B cell (primary cell): ENCODE data around the gene PSMA2. TPM values are rescaled to one million over a fixed set of nuclear protein-coding genes. Genes with fewer than 3 reads are reported as not detected.

Experiments used
- ATAC-seq: fragments of 200-7000 bp; cut with Tn5 transposase; one replicate; pipeline ENCODE4 v1.10.0; 2021; ENCODE audit warnings: low read depth, mild to moderate bottlenecking, moderate number of reproducible peaks, moderate library complexity
- CTCF ChIA-PET: fragments of 350-600 bp; sonication (Branson Sonifier 250); formaldehyde crosslinking; loops from one replicate; lab custom pipeline; 2021; ENCODE audit warnings: antibody characterized with exemption, inconsistent platforms; lab: Charles Lee
- POLR2A ChIA-PET: fragments of 350-600 bp; sonication (Branson Sonifier 250); formaldehyde crosslinking; loops from one replicate; lab custom pipeline; 2021; ENCODE audit warnings: antibody characterized with exemption; lab: Charles Lee
- DNase-seq: peaks from one replicate; pipeline ENCODE4 v3.0.0; 2013
- H2AFZ ChIP-seq: 2 replicates; pipeline ENCODE4 v1.6.1; 2012; ENCODE audit warnings: mild to moderate bottlenecking, low read depth, low read length; ENCODE audit not compliant: insufficient read depth, poor library complexity, severe bottlenecking
- H3K27ac ChIP-seq, 2 donors: 1 replicate in 1 of 2; 2 replicates in 1 of 2; pipeline ENCODE4 v1.5.1; 2012 to 2013; ENCODE audit warnings: low read length in 2 of 2, mild to moderate bottlenecking in 2 of 2, moderate library complexity in 1 of 2
- H3K27me3 ChIP-seq, 4 experiments: fragments of 200-600 bp in 1 of 4; sonication (generic) in 1 of 4; replicated peaks in 1 of 4; 1 replicate in 2 of 4; 2 replicates in 2 of 4; pipeline versions ENCODE4 v1.6.1 to v1.7.0; 2013 to 2016; ENCODE audit warnings: low read length in 3 of 4, mild to moderate bottlenecking in 2 of 4, mixed read lengths in 1 of 4, moderate library complexity in 1 of 4; ENCODE audit not compliant: insufficient read depth in 4 of 4, control insufficient read depth in 3 of 4; ENCODE audit errors: control extremely low read depth in 1 of 4
- H3K36me3 ChIP-seq, 2 experiments: replicated peaks in 1 of 2; 1 replicate in 1 of 2; 2 replicates in 1 of 2; pipeline versions ENCODE4 v1.6.1 to v1.7.1; 2013; ENCODE audit warnings: low read length in 1 of 2; ENCODE audit not compliant: insufficient read depth in 2 of 2, control insufficient read depth in 1 of 2; ENCODE audit errors: control extremely low read depth in 1 of 2, extremely low read depth in 1 of 2
- H3K4me1 ChIP-seq, 2 donors: fragments of 200-600 bp in 1 of 2; sonication (generic) in 1 of 2; 1 replicate in 1 of 2; 2 replicates in 1 of 2; pipeline versions ENCODE4 v1.5.1 to v1.6.1; 2013 to 2017; ENCODE audit warnings: low read length in 2 of 2; ENCODE audit not compliant: control insufficient read depth in 2 of 2, insufficient read depth in 2 of 2
- H3K4me2 ChIP-seq: replicated peaks from 2 replicates; pipeline ENCODE3; 2012; ENCODE audit warnings: mild to moderate bottlenecking, low read depth, low read length; ENCODE audit not compliant: poor library complexity, severe bottlenecking
- H3K4me3 ChIP-seq, 5 experiments: fragments of 200-600 bp in 1 of 5; sonication (generic) in 1 of 5; 1 replicate in 3 of 5; 2 replicates in 2 of 5; pipeline versions ENCODE4 v1.5.1 to v1.7.0; 2011 to 2016; ENCODE audit warnings: low read length in 4 of 5, mild to moderate bottlenecking in 4 of 5, low read depth in 2 of 5, control low read depth in 1 of 5, moderate library complexity in 1 of 5; ENCODE audit not compliant: insufficient read depth in 1 of 5; ENCODE audit errors: control extremely low read depth in 1 of 5, extremely low read depth in 1 of 5
- H3K79me2 ChIP-seq: fragments of 200-600 bp; sonication (generic); one replicate; pipeline ENCODE4 v1.6.0; 2016; ENCODE audit warnings: low read length; ENCODE audit not compliant: control insufficient read depth, insufficient read depth
- H3K9ac ChIP-seq: fragments of 200-600 bp; sonication (generic); 2 replicates; pipeline ENCODE4 v1.6.1; 2017; ENCODE audit warnings: mild to moderate bottlenecking, low read length, moderate library complexity
- H3K9me3 ChIP-seq, 3 donors: one replicate each; pipeline versions ENCODE4 v1.6.1 to v1.7.1; 2013; ENCODE audit warnings: low read length in 2 of 3; ENCODE audit not compliant: control insufficient read depth in 2 of 3, insufficient read depth in 1 of 3; ENCODE audit errors: control extremely low read depth in 1 of 3
- H4K20me1 ChIP-seq: 2 replicates; pipeline ENCODE4 v1.6.0; 2012; ENCODE audit warnings: mild to moderate bottlenecking, low read length; ENCODE audit not compliant: insufficient read depth, control insufficient read depth, poor library complexity, severe bottlenecking
- H3K27ac Mint-ChIP-seq: one replicate; pipeline ENCODE4 v1.8.0; 2021; ENCODE audit warnings: mixed read lengths
- H3K27me3 Mint-ChIP-seq: one replicate; pipeline ENCODE4 v1.8.0; 2021; ENCODE audit warnings: mixed read lengths
- H3K4me1 Mint-ChIP-seq: one replicate; pipeline ENCODE4 v1.8.0; 2021; ENCODE audit warnings: mixed read lengths
- H3K4me3 Mint-ChIP-seq: one replicate; pipeline ENCODE4 v1.8.0; 2021; ENCODE audit warnings: mixed read lengths
- H3K9me3 Mint-ChIP-seq: one replicate; pipeline ENCODE4 v1.8.0; 2022; ENCODE audit warnings: mixed read lengths; ENCODE audit not compliant: insufficient read depth
- CTCF ChIP-seq: fragments of 200-600 bp; IDR thresholded peaks from one replicate; pipeline ENCODE4 v1.8.0; 2022; ENCODE audit warnings: antibody characterized with exemption, mild to moderate bottlenecking
- EZH2 ChIP-seq: IDR thresholded peaks from 2 replicates; pipeline ENCODE4 v1.6.1; 2012; ENCODE audit warnings: borderline replicate concordance, low read depth, mild to moderate bottlenecking, moderate library complexity, low read length; ENCODE audit not compliant: insufficient read depth, poor library complexity, severe bottlenecking
- WGBS: methylation state at CpG from one replicate; pipeline ENCODE4 v1.1.5; 2013; ENCODE audit warnings: missing lambda C conversion rate; ENCODE audit not compliant: insufficient coverage; 5-methylcytosine and 5-hydroxymethylcytosine counted together
- intact Hi-C: fragments of 100-400 bp; cut with micrococcal nuclease; formaldehyde crosslinking; loops from one replicate; pipeline ENCODE4 v1.10.0; 2022
- polyA plus RNA-seq: library from polyadenylated mRNA; depleted of rRNA; stranded (reverse); fragments of >200 nt; gene quantifications from 2 replicates; pipeline ENCODE4 v1.2.3, GENCODE V29; 2012
- total RNA-seq, 2 donors: library from RNA; stranded (reverse); fragments of 120-200 nt in 1 of 2; gene quantifications; 1 replicate in 1 of 2; 2 replicates in 1 of 2; pipeline versions ENCODE4 v1.2.3 to v1.2.4, GENCODE V29; 2013 to 2022

The PSMA2 gene
- total and polyA plus RNA-seq, 2 donors (not counting 1 experiment from before 2014, with no cell fraction given): 26.3 to 47.8 TPM

- Histone ChIP-seq H3K4me2 (no peak overlapping the region), H3K4me1 (peaks cover 18 to 19% of the 10 kb centered on the region in 2 donors), H3K27me3 (no peaks in the 10 kb centered on the region), H3K9me3 (no peaks in the 10 kb centered on the region), H3K79me2 (peaks cover 9% of the 10 kb centered on the region), H4K20me1 (no peaks in the 10 kb centered on the region), H2AFZ (no peak overlapping the region), H3K9ac (no peak overlapping the region), H3K36me3 (peaks cover 0 to 19% of the 10 kb centered on the region in 2 experiments), H3K27ac (no peak overlapping the region), H3K4me3 (no peak overlapping the region)
- no peaks in the 10 kb centered on the region for H3K9me3 Mint-ChIP-seq
- TF ChIP-seq EZH2 (no peak), CTCF (no peak)
- no peak overlapping the region for H3K4me3 Mint-ChIP-seq
- 75% methylated on average over 4 of the region's 6 CpGs for WGBS
- peaks cover 40% of the 10 kb centered on the region for H3K4me1 Mint-ChIP-seq
- ATAC-seq (no peak), DNase-seq (no peak)
- H3K27ac Mint-ChIP-seq: no peak overlapping the region
- ChIA-PET CTCF (no interaction called here), POLR2A (no interaction called here)
- intact Hi-C loops: no loop called here
- no peaks in the 10 kb centered on the region for H3K27me3 Mint-ChIP-seq
Observed at GRCh38 chr7:42914009-42914408, 18.0 kb downstream of the PSMA2 start.

- CTCF ChIA-PET: no interaction called here
- POLR2A ChIA-PET: no interaction called here
- no peak overlapping the region for H3K4me3 Mint-ChIP-seq
- no peaks in the 10 kb centered on the region for H3K27me3 Mint-ChIP-seq
- no CpG with 5 or more reads among the region's 2 CpGs for WGBS
- no peak overlapping the region for H3K4me3 ChIP-seq
- H3K9me3 Mint-ChIP-seq: no peaks in the 10 kb centered on the region
- no peak for DNase-seq
- ATAC-seq: no peak
- H3K27ac ChIP-seq: no peak overlapping the region
- H3K36me3 ChIP-seq: peaks cover 0 to 18% of the 10 kb centered on the region in 2 experiments
- peaks cover 18 to 19% of the 10 kb centered on the region in 2 donors for H3K4me1 ChIP-seq
- H4K20me1 ChIP-seq: no peaks in the 10 kb centered on the region
- no peak for TF ChIP-seq CTCF
- TF ChIP-seq EZH2: no peak
- no peaks in the 10 kb centered on the region for H3K9me3 ChIP-seq
- peaks cover 42% of the 10 kb centered on the region for H3K4me1 Mint-ChIP-seq
- no peak overlapping the region for H2AFZ ChIP-seq
- intact Hi-C loops: loop anchor here (2.0 kb wide), 1 partner anchor 1577 kb away; the partner anchor contains the start of gene NUDCD3
- H3K27ac Mint-ChIP-seq: no peak overlapping the region
- H3K79me2 ChIP-seq: peaks cover 9% of the 10 kb centered on the region
- no peak overlapping the region for H3K4me2 ChIP-seq
- no peak overlapping the region for H3K9ac ChIP-seq
- H3K27me3 ChIP-seq: no peaks in the 10 kb centered on the region
Observed at GRCh38 chr7:42913591-42913990, 18.4 kb downstream of the PSMA2 start.
